NOMO-1 treated with dmso at 0.1 percent for 144 hours (cell line): ENCODE results near the gene DARS2.
"Not testable (repeated sequence)": the region's sequence is repeated elsewhere in the genome, so short reads cannot be mapped to it uniquely, and the experiment has no call there.

Experiments used
- DNase-seq: peaks from one replicate; lab custom pipeline; 2025; ENCODE audit not compliant: unreplicated experiment; lab: John Stamatoyannopoulos, UW

DARS2 gene, protein sequence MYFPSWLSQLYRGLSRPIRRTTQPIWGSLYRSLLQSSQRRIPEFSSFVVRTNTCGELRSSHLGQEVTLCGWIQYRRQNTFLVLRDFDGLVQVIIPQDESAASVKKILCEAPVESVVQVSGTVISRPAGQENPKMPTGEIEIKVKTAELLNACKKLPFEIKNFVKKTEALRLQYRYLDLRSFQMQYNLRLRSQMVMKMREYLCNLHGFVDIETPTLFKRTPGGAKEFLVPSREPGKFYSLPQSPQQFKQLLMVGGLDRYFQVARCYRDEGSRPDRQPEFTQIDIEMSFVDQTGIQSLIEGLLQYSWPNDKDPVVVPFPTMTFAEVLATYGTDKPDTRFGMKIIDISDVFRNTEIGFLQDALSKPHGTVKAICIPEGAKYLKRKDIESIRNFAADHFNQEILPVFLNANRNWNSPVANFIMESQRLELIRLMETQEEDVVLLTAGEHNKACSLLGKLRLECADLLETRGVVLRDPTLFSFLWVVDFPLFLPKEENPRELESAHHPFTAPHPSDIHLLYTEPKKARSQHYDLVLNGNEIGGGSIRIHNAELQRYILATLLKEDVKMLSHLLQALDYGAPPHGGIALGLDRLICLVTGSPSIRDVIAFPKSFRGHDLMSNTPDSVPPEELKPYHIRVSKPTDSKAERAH

DNA sequence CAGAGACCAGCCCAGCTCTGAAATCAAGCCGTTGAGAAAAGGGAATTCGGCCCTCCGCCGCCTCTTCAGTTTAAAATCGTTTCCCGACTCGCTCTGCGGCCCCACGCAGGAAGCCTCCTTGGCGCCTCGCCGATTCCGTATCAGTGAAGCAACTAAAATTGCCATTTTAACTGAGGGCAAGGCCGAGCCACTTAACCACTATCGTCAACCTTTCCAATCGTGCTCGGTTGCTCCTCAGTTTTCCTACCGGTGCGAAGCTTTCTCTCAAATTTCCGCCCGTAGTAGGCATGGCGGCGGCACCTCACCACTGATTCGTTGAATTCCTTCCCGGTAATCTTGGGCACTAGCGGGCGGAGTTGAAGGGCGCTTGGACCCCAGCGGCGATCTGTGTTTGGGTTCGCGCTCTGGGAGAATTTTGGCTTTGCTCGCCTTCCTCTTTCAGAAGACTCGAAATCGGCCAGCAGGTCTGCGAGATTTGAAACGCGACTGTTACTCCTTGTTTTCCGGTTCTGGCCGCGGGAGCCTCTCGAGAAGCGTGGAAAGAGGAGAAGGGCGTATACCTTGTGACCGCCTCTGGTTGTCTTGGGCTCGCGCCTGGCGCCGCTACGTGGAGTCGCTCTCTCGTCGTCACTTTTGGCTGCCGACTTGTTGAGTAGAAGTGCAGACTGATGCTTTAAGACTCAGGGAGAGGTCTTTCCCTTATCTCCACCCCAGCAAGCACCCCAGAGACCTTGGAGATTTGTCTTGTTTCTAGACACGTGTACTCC lies at the start of gene DARS2, which contains the start of gene CENPL:
Gene DARS2, plus strand, starts transcription at position 359 of the 767 bp plus-strand sequence. CDS start 557 bp downstream, outside the sequence.
Gene CENPL, minus strand, starts transcription at position 569 of the 767 bp plus-strand sequence. CDS start 13,584 bp downstream, outside the sequence.
- peak; percentile 95 for DNase-seq

DNA sequence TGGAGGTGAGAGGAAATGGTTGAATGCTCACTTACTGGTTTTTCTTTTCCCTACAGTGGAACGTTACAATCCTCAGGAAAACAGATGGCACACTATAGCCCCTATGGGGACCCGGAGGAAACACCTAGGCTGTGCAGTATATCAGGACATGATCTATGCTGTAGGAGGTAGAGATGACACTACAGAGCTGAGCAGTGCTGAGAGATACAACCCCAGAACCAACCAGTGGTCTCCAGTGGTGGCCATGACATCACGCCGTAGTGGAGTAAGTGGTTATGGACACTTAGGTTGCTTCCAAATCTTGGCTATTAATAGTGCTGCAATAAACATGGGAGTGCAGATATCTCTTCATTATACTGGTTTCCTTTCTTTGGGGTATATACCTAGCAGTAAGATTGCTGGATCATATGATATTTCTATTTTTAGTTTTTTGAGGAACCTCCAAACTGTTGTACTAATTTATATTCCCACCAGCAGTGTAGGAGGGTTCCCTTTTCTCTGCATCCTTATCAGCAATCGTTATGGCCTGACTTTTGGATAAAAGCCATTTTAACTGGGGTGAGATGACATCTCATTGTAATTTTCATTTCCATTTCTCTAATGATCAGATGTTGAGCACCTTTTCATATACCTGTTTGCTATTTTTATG lies 48.8 kb upstream of the DARS2 start:
- no peak for DNase-seq

DNA sequence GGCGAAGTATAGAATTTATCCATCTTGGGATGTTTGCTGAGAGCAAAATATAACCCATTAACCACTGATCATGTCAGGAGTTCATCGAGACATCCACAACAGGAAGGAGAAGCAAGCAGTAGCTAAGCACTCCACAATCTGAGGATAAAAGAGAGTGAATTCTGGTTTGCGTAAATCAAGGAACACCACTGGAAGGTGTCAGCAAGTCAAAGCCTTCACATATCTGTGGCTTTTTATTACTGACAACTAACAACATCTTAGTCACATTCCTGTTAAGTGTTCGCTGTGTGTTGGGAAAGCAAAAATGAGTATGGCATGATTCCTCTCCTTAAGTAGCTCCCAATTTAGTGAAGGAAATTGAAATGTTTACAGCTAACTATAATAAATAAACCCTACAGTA lies 44.5 kb upstream of the DARS2 start:
- DNase-seq: no peak

DNA sequence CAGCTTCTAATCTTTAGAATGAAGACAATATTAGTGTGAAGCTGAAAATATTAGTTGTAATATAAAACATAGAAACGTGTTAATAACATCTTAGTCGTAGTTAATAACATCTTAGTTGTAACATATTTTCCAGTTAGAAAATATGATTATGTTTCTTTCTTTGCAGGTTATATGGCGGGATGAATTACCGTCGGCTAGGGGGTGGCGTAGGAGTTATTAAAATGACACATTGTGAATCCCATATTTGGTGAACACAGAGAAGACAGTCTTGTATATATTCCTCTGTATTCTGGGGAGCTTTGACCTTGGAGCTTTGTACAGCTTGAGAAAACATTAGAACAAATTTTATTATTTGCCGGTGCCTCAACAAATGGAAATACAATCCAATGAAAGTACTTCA lies 39.5 kb upstream of the DARS2 start:
- DNase-seq: no peak

GRCh38 chr1:173789841-173790240 lies 34.6 kb upstream of the DARS2 start:
- DNase-seq: no peak

- no peak for DNase-seq
Measured at GRCh38 chr1:173798078-173798477, 26.4 kb upstream of the DARS2 start.

GRCh38 chr1:173799995-173800394 lies 24.5 kb upstream of the DARS2 start:
- not testable (repeated sequence) for DNase-seq

- no peak for DNase-seq
Measured at GRCh38 chr1:173802961-173803360, 21.5 kb upstream of the DARS2 start.

GRCh38 chr1:173813654-173814053 lies 10.8 kb upstream of the DARS2 start:
- not testable (repeated sequence) for DNase-seq

DNA sequence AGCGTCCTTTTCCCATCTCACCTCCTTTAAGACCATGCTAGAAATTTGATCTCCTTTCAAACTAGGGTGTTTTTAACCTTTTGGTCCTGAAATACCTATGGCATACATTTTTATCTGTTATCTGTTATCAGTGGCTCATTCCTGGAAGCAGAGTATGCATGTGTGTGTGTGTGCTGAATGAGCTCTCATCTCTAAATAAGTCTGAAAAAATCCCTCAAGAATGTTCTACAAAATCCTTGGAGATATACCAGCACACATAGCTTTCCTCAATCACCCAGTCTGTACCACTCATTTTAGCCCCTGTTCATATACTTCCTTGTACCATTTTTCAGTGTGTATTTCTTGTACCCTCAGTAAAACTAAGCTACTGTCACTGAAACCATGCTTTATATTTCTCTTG lies 6.0 kb upstream of the DARS2 start:
- no peak for DNase-seq

- DNase-seq: no peak
Measured at GRCh38 chr1:173821680-173822079, 2.8 kb upstream of the DARS2 start.

DNA sequence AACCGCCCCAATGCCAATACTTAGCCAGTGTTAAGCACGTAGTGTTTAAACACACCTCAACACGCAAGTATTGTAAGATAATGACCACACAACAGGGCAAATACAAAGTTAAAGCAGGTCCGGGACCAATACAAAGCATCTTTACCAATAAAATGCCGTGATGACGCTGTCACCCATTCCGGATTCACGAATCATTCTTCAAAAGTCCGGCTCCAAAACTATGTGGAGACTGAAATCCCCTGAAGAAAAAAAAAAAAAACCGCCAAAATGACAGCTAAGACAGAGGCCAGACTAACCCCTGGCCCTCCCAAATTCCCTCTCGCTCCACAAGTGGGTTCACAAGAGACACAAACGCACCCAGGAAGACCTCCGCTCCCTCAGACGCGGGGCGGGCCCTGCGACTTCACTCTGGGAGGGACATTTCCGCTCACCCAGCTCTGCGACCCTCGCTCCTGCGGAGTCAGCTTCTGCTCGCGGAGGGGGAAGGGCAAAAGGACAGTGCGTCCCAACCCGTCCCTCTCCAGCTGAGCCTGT lies 625 bp upstream of the DARS2 start:
- DNase-seq: no peak

GRCh38 chr1:173827611-173828010 lies 3.1 kb downstream of the DARS2 start:
- no peak for DNase-seq

DNA sequence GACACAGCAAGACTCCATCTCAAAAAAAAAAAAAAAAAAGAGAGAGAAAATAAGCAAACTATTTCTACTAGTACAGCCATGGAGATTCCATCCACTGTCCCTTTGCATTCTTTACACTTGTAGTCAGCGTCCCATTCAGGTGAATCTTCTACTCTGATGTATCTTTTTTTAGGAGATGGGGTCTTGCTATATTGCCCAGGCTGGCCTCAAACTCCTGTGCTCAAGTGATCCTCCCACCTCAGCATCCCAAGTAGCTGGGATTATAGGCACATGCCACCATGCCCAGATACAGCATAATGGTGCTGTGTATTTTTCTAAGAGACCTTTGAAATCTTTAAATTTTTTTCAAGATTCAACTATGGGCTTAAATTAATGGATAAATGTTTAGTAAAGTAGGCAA lies 8.3 kb downstream of the DARS2 start:
- no peak for DNase-seq

GRCh38 chr1:173852105-173852504 lies 27.6 kb downstream of the DARS2 start:
- no peak for DNase-seq

DNA sequence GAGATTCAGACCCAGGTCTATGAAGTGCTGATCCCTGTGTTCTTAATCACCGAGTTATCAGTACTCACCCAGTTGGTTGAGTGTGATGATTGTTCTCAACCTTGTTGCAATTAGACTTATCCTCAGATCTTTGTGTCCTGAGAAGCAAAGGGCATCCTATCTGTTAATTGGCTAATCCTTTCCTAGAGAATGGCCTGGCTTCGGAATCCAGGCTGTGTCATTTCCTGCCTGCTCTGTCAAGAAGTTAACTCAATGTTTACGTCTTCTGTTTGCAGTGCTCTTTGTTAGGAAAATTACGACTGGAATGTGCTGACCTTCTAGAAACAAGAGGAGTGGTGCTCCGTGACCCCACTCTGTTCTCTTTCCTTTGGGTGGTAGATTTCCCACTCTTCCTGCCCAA lies 28.6 kb downstream of the DARS2 start:
- DNase-seq: no peak

- no peak for DNase-seq
Measured at GRCh38 chr1:173856014-173856413, 31.5 kb downstream of the DARS2 start.

GRCh38 chr1:173856903-173857302 lies 32.4 kb downstream of the DARS2 start:
- DNase-seq: no peak

DNA sequence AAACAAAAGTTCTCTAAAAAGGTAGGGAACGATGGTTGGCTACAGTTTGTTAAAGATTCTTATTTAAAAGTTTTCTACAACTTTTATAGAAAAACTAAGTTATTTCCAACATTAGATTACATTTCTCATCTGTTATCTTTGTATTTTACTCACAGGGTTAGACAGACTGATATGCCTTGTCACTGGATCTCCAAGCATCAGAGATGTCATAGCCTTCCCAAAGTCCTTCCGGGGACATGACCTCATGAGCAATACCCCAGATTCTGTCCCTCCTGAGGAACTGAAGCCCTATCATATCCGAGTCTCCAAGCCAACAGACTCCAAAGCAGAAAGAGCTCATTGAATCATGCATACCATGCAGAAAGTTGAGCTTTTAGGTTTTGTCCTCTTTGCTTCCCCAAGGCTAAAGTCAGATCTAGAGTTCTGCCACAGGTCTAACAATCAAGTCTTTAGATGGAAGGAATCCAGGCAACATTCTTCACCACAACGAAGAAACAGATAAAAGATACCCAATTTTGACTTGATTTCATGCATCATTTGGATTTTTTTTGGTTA lies 33.0 kb downstream of the DARS2 start:
- DNase-seq: no peak

DNA sequence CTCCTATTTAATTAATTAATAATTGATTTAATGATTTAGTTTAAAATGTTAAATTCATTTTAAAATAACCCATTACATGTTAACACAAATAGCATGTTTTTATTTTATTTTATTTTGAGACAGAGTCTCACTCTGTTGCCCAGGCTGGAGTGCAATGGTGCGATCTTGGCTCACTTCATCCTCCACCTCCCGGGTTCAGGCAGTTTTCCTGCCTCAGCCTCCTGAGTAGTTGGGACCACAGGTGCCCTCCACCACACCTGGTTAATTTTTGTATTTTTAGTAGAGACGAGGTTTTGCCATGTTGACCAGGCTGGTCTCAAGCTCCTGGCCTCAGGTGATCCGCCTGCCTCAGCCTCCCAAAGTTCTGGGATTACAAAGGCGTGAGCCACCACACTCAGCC lies 35.1 kb downstream of the DARS2 start:
- DNase-seq: not testable (repeated sequence)

DNA sequence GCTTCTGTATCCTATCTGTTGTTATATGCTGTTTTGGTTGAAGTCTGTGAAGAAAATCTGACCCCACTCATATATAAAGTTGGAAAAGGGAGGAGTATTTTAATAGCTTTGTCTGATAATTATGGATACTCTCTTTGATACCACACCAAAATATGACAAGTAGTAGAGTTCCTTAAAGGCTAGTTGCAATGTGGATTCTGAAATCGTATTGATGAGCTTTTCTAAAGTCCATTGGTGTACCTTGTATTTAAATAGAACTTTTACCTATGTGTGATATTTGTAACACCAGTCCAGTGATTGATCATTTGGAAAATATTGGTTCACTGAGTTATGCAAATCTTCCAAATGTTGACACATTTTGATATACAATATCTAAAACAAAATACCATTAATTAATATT lies 35.6 kb downstream of the DARS2 start:
- no peak for DNase-seq
